ENCODE results near the gene LMCD1. TPM values are rescaled to one million over a fixed set of nuclear protein-coding genes. Genes with fewer than 3 reads are reported as not detected.

The LMCD1 gene
- total and polyA plus RNA-seq, 2 of the 8 experiments (the other 6 are each of a cell fraction or from before 2014, with no cell fraction given): 12.3 to 26.5 TPM

- no peak overlapping the region for H4K91ac ChIP-seq (replicated peaks; ENCODE audit: insufficient read length, low read length)
- no peak for TF ChIP-seq JUND (IDR thresholded peaks at IDR 0.05; ENCODE audit: low read length)
- no peak for TF ChIP-seq JUN (IDR thresholded peaks at IDR 0.05; ENCODE audit: low read depth, low read length)
- TF ChIP-seq, protein P1, sequence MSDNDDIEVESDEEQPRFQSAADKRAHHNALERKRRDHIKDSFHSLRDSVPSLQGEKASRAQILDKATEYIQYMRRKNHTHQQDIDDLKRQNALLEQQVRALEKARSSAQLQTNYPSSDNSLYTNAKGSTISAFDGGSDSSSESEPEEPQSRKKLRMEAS (IDR thresholded peaks at IDR 0.05): no peak
- TF ChIP-seq KDM4A (IDR thresholded peaks at IDR 0.05; ENCODE audit: low read depth, low read length, severe bottlenecking): no peak
- TF ChIP-seq EGR1 (IDR thresholded peaks at IDR 0.05; ENCODE audit: borderline replicate concordance, low read depth, low read length): no peak
- no peak for TF ChIP-seq PHF8 (conservative IDR thresholded peaks at IDR 0.05; ENCODE audit: low read depth, low read length)
- TF ChIP-seq SIN3A (conservative IDR thresholded peaks at IDR 0.05 in 1 of 2, IDR thresholded peaks at IDR 0.05 in 1 of 2; ENCODE audit: low read depth in 1 of 2, low read length in 2 of 2): no peak
- no peak for TF ChIP-seq FOSL1 (IDR thresholded peaks at IDR 0.05; ENCODE audit: insufficient read depth, low read depth, low read length)
These were observed 75.4 kb downstream of the LMCD1 start for GRCh38 chr3:8576841-8577571.

More at GRCh38 chr3:8576841-8577571, 75.4 kb downstream of the LMCD1 start:
- no peak overlapping the region for H3K9ac ChIP-seq (replicated peaks in 1 of 4; ENCODE audit: extremely low read depth in 1 of 4, low read depth in 3 of 4, low read length in 3 of 4)
- no peak overlapping the region for H3K23ac ChIP-seq (ENCODE audit: insufficient read length)
- no peaks in the 10 kb centered on the region for H3K79me2 ChIP-seq (ENCODE audit: control insufficient read depth in 1 of 2, insufficient read depth in 2 of 2, low read length in 2 of 2)
- H3K79me1 ChIP-seq (ENCODE audit: low read depth, low read length): no peaks in the 10 kb centered on the region
- ChIA-PET CTCF (ENCODE audit: partially characterized antibody) (interaction anchor here (0.7 to 0.9 kb wide), 2 partner anchors 9 to 46 kb away, joined by 3 read pairs; no protein-coding TSS in a partner anchor), POLR2A (ENCODE audit: partially characterized antibody) (no interaction called here)
- no peak overlapping the region for H2BK12ac ChIP-seq (ENCODE audit: low read depth, low read length)
- no peaks in the 10 kb centered on the region for H3K4me1 ChIP-seq (replicated peaks in 1 of 4; ENCODE audit: control insufficient read depth in 3 of 4, insufficient read depth in 4 of 4, low read length in 3 of 4)
- no peaks in the 10 kb centered on the region for H3K23me2 ChIP-seq (ENCODE audit: low read depth, low read length)
- H3K4ac ChIP-seq (replicated peaks; ENCODE audit: insufficient read length, low read depth, low read length): no peak overlapping the region
- no peak overlapping the region for H3K27ac ChIP-seq (ENCODE audit: low read depth, low read length)
- H3K4me3 ChIP-seq (ENCODE audit: extremely low read depth in 1 of 4, insufficient read depth in 2 of 4, low read depth in 3 of 4, low read length in 4 of 4): no peak overlapping the region
- no peak overlapping the region for H2BK15ac ChIP-seq (ENCODE audit: low read length)
- DNase-seq (ENCODE audit: low read depth in 1 of 2, low spot score in 2 of 2) (no peak), FAIRE-seq (no peak)
- H2AK5ac ChIP-seq (ENCODE audit: low read depth, low read length): no peak overlapping the region
- no peak overlapping the region for H3K18ac ChIP-seq (ENCODE audit: extremely low read depth, low read length)
- whole genome bisulfite sequencing, 2 experiments (ENCODE audit: extremely low coverage in 1 of 2, insufficient coverage in 1 of 2, insufficient read length in 1 of 2, insufficient replicate concordance in 2 of 2, low coverage in 1 of 2, low lambda C conversion rate in 2 of 2, missing lambda C conversion rate in 1 of 2): 79% methylated on average over 5 of the region's 5 CpGs; no CpG with 5 or more reads in 1 of the 2 experiments
- H4K8ac ChIP-seq (ENCODE audit: extremely low read depth, insufficient read depth, low read length): no peak overlapping the region
- no peaks in the 10 kb centered on the region for H3K27me3 ChIP-seq (replicated peaks in 1 of 4; ENCODE audit: control insufficient read depth in 3 of 4, extremely low read depth in 1 of 4, insufficient read depth in 3 of 4, low read length in 3 of 4)
- H3K4me2 ChIP-seq (ENCODE audit: insufficient read depth in 1 of 2, low read depth in 2 of 2, low read length in 2 of 2): no peak overlapping the region
- no peaks in the 10 kb centered on the region for H4K20me1 ChIP-seq (replicated peaks in 1 of 2; ENCODE audit: control insufficient read depth in 1 of 2, insufficient read depth in 2 of 2, low read length in 2 of 2)
- H2AFZ ChIP-seq (ENCODE audit: low read length): no peak overlapping the region
- no peak overlapping the region for H3K56ac ChIP-seq (replicated peaks; ENCODE audit: insufficient read length, low read depth, low read length)
- no peaks in the 10 kb centered on the region for H3K9me3 ChIP-seq (ENCODE audit: insufficient read depth in 2 of 2, low read depth in 1 of 2, low read length in 1 of 2)
- H2BK5ac ChIP-seq (ENCODE audit: low read depth, low read length): no peak overlapping the region
- H2BK20ac ChIP-seq (ENCODE audit: low read length): no peak overlapping the region
- H3K36me3 ChIP-seq (ENCODE audit: control insufficient read depth in 2 of 4, insufficient read depth in 4 of 4, low read length in 3 of 4): peaks cover 0 to 3% (median 1%) of the 10 kb centered on the region in 4 experiments; a peak in 1 of 8 replicates
- H3K14ac ChIP-seq (ENCODE audit: insufficient read length): no peak overlapping the region
- H2BK120ac ChIP-seq (replicated peaks; ENCODE audit: low read depth, low read length): no peak overlapping the region
- H4K5ac ChIP-seq (ENCODE audit: insufficient read length, low read depth, low read length): no peak overlapping the region

All from H1 (cell line).